GM19463 (cell line): ENCODE data around the gene SMCR8.
"Not testable (repeated sequence)": the region's sequence is repeated elsewhere in the genome, so short reads cannot be mapped to it uniquely, and the experiment has no call there.

Source experiments
- ATAC-seq: cut with Tn5 transposase; IDR thresholded peaks from one replicate; pipeline ENCODE4 v1.9.1; 2021; ENCODE audit warnings: mild to moderate bottlenecking, moderate library complexity; ENCODE audit not compliant: unreplicated experiment

The SMCR8 gene

GRCh38 chr17:18315562-18315922, 449 bp downstream of the SMCR8 start:
- ATAC-seq: peak; percentile 2

- no peak for ATAC-seq
These were observed 868 bp downstream of the SMCR8 start for GRCh38 chr17:18315961-18316360.

GRCh38 chr17:18318117-18318516, 3.0 kb downstream of the SMCR8 start:
- ATAC-seq: no peak

- ATAC-seq: no peak
These were observed 3.8 kb downstream of the SMCR8 start for GRCh38 chr17:18318771-18319450.

GRCh38 chr17:18319604-18320256, 4.6 kb downstream of the SMCR8 start:
- no peak for ATAC-seq

- no peak for ATAC-seq
These were observed 5.2 kb downstream of the SMCR8 start for GRCh38 chr17:18320301-18320700.

GRCh38 chr17:18321309-18321708, 6.2 kb downstream of the SMCR8 start:
- ATAC-seq: no peak

- no peak for ATAC-seq
These were observed 7.4 kb downstream of the SMCR8 start for GRCh38 chr17:18322522-18322921.

- ATAC-seq: no peak
These were observed 7.9 kb downstream of the SMCR8 start for GRCh38 chr17:18323007-18323406.

GRCh38 chr17:18323507-18324139, 8.5 kb downstream of the SMCR8 start:
- no peak for ATAC-seq

GRCh38 chr17:18324140-18325050, 9.3 kb downstream of the SMCR8 start:
- no peak for ATAC-seq

GRCh38 chr17:18326039-18326438, 10.9 kb downstream of the SMCR8 start:
- no peak for ATAC-seq

GRCh38 chr17:18326572-18326971, 11.5 kb downstream of the SMCR8 start:
- no peak for ATAC-seq

- no peak for ATAC-seq
These were observed 12.0 kb downstream of the SMCR8 start for GRCh38 chr17:18327093-18327492.

- no peak for ATAC-seq
These were observed 12.5 kb downstream of the SMCR8 start for GRCh38 chr17:18327556-18327955.

- no peak for ATAC-seq
These were observed 13.6 kb downstream of the SMCR8 start for GRCh38 chr17:18328643-18329204.

- ATAC-seq: no peak
These were observed 16.8 kb downstream of the SMCR8 start for GRCh38 chr17:18331879-18332278.

GRCh38 chr17:18332909-18333489, 17.9 kb downstream of the SMCR8 start:
- ATAC-seq: no peak

- not testable (repeated sequence) for ATAC-seq
These were observed 23.1 kb downstream of the SMCR8 start for GRCh38 chr17:18338158-18338557.

- no peak for ATAC-seq
These were observed 24.8 kb downstream of the SMCR8 start for GRCh38 chr17:18339933-18340332.

GRCh38 chr17:18344021-18344420, 28.9 kb downstream of the SMCR8 start:
- no peak for ATAC-seq
